HL-60/S4 treated with retinoic acid at 250 ng/mL for 4 days and 3 days (cell line): ENCODE measurements around the gene GAS6.

Experiments
- in situ Hi-C: fragments of 300-500 bp; cut with MboI; formaldehyde crosslinking; loops from 2 replicates; pipeline ENCODE4 v1.7.0; 2022; ENCODE audit warnings: low sequenced_read_pairs

The GAS6 gene

GRCh38 chr13:113812178-113813040, 51.5 kb downstream of the GAS6 start:
- in situ Hi-C loops, result no loop called here

- in situ Hi-C loops, result no loop called here
Measured at GRCh38 chr13:113811081-113811928, 52.6 kb downstream of the GAS6 start.

GRCh38 chr13:113810640-113811039, 53.2 kb downstream of the GAS6 start:
- in situ Hi-C loops, result no loop called here

- in situ Hi-C loops, result no loop called here
Measured at GRCh38 chr13:113809934-113810333, 53.9 kb downstream of the GAS6 start.

- in situ Hi-C loops, result no loop called here
Measured at GRCh38 chr13:113808058-113808834, 55.6 kb downstream of the GAS6 start.

- in situ Hi-C loops, result no loop called here
Measured at GRCh38 chr13:113806526-113806925, 57.4 kb downstream of the GAS6 start.

GRCh38 chr13:113806104-113806471, 57.8 kb downstream of the GAS6 start:
- in situ Hi-C loops, result no loop called here

- in situ Hi-C loops, result no loop called here
Measured at GRCh38 chr13:113805431-113806103, 58.3 kb downstream of the GAS6 start.

GRCh38 chr13:113804703-113805430, 59.0 kb downstream of the GAS6 start:
- in situ Hi-C loops, result no loop called here

GRCh38 chr13:113804017-113804702, 59.7 kb downstream of the GAS6 start:
- in situ Hi-C loops, result no loop called here

GRCh38 chr13:113803409-113804016, 60.4 kb downstream of the GAS6 start:
- in situ Hi-C loops, result no loop called here

GRCh38 chr13:113802761-113803160, 61.1 kb downstream of the GAS6 start:
- in situ Hi-C loops, result no loop called here

- in situ Hi-C loops, result no loop called here
Measured at GRCh38 chr13:113802090-113802531, 61.8 kb downstream of the GAS6 start.

GRCh38 chr13:113801289-113801961, 62.5 kb downstream of the GAS6 start:
- in situ Hi-C loops, result no loop called here

- in situ Hi-C loops, result no loop called here
Measured at GRCh38 chr13:113800576-113800926, 63.3 kb downstream of the GAS6 start.

- in situ Hi-C loops, result no loop called here
Measured at GRCh38 chr13:113798200-113798811, 65.6 kb downstream of the GAS6 start.

- in situ Hi-C loops, result no loop called here
Measured at GRCh38 chr13:113796964-113797676, 66.8 kb downstream of the GAS6 start.
